ENCODE measurements around the gene PCDH20.

- TF ChIP-seq ZSCAN23 (tag by site-specific recombination; IDR thresholded peaks at IDR 0.05) (no peak), CTCF (tag by site-specific recombination; IDR thresholded peaks at IDR 0.05) (no peak), PRDM10 (tag by site-specific recombination; IDR thresholded peaks at IDR 0.05) (no peak)
Observed at GRCh38 chr13:61432029-61432428, 16.4 kb upstream of the PCDH20 start.

Data from HEK293 (cell line).